ENCODE results near the gene SERPINE1.
A peak's percentile ranks its signal among the peaks of the same experiment; 100 is the strongest.

SERPINE1 gene

DNA sequence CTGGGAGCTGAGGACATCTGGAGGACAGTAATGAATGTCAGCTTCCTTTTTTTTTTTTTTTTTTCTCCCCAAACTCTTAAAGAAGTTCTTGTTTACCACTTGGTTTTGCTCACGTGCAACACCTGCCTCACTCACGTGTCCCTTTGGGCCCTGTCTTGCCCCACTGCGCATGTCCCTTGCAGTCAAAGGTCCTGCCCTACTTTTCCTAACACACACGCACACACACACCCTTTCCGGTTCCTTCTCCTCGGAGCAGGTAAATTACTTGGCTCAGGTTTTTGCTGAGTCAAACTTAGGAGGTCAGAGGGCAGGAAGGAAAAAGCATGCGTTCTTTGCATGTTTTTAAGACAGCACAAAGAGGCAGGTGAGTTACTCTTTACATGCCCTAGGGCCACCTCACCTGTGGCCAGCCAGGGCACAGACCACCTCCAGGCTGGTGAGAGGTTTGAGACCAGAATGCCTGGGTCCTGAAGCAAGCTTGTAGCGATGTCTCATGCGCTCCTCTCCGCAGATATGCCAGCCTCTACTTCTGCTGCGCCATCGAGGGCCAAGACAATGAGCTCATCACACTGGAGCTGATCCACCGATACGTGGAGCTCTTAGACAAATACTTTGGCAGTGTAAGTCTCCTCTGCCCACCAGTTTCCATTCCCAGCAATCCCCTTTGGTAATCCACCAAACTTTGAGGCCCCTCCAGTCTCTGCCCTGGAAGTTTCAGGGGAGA, 30.1 kb downstream of the SERPINE1 start:
- DNase-seq: no peak

DNA sequence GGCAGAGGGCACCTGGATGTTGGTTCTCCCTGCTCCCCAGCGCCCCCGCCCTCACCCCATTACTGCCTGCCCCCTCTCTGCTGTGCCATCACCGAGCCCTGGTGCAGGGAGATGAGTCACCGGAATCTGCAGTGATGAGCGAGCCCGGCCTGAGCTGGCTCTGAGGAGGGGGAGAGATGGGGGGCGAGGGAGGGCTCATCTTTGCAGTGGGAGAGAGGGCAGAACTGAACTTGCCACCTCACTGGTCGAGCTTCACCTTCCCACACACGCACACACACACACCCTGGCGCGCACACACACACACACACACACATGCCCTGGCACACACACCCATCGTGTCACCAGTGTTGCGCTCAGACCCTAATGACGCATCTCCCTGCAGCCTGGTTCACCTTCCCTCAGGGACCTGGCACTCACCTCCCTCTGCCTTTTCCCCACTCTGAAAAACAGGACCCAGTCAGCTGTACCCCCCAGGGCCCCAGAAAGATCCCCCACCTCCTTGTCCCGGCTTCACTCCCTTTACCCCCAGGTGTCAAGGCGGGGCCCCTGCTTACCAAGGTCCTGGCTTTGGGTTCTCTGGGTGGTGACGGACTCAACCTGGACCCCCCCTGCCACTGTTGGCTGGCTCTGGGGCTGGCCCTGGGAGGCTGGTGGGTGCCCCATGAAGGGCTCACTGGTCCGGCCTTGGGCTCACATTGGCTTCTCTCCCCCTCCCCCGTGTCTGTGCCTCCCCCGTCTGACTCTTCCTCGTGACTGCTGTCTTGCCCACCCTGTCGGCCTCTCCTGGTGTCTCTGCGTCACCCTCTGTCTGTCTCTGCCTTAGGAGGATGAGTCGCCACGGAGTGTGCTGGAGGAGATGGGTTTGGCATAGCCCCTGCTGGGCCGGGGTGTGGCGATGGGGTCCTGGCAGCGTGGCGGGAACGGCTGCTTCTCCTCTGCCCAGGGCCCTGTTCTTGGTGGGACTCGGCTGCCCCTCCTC, 33.1 kb downstream of the SERPINE1 start:
- no peak for DNase-seq

DNA sequence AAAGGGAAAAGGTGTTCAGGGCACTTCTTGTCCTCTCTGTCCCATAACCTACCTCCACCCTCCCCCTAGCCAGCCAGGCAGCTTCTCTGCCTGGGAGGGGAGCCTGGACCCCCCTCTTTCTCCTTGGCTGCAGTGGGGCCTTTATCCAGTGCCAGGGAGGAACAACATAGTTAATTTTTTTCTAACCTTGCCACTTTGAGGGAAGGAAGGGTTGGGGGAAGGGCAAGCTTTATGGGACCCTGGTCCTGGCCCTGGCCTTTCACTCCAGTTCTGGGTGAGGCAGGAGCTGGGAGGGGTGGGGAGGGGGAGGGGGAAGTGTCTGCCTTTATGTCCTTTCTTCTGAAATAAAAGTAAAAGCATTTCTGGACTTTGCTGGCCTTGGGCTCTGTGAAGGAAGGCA, 34.0 kb downstream of the SERPINE1 start:
- DNase-seq: no peak

DNA sequence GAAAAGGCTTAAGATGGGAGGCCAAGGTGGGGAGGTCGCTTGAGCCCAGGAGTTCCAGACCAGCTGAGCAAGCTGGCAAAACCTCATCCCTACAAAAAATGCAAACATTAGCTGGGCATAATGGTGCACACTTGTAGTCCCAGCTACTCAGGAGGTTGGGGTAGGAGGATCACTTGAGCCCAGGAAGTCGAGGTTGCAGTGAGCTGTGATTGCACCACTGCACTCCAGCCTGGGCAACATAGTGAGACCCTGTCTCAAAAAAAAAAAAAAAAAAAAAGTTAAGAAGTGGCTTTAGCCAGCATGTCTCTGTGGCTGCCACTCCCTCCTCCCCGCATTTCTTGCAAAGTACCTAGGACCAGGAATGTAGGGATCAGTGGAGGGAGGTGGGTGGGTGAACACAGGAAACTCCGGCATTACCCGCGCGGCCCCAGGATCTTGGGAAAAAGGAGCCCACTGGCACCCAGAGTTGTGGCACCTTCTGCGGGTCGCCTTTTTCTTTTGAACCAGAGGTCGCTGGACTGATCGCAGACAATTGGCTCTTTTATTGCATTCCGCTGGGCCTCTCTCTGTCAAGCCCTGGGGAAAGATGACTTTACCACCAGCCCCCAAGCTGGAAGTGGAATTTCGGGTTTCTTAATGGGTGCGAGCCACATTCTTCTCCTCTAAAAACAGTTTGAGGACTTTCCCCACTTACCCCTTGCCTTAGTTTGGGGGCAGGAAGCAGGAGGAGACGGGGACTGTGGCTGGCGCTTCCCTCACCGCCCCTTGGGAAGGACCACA, 35.0 kb downstream of the SERPINE1 start:
- DNase-seq: no peak

GRCh38 chr7:101162551-101163278, 35.8 kb downstream of the SERPINE1 start:
- DNase-seq: peak; percentile 82

DNA sequence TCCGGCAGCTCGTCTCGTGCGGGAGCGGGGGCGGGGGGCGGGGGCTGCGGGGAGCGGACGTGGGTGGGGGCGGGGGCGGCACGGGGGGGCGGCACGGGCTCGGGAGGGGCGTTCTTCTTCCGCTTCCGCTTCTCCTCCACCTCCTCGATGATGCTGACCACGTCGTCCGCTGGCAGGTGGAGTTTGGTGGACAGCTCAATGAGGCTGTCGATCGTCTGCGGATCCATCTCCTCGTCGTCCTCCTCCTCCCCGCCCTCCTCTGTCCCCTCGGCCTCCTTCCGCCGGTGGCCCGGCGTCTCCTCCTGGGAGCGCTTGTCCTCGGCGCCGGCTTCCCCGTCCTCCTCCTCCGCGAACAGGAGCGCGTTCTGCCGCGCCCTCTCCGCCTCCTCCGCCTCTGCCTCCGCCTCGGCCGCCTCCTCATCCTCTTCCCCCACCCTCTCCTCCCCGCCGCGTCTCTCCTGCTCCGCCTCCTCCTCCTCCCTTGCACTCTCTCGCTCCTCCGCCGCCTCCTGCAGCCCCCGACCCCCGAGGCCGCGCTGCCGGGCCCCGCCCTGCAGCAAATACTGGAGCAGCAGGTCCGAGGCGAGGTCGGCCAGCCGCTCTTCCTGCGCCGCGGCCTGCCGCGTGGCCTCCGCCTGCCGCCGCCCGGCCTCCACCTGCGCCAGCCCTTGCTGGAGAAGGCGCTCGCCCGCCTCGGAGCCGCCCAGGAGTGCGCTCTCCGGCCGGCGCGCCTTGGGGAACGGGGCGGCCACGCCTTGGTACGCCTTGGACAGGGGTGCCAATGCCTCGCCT, 36.6 kb downstream of the SERPINE1 start:
- peak; percentile 82 for DNase-seq

- DNase-seq: no peak
Observed at GRCh38 chr7:101164071-101164840, 37.4 kb downstream of the SERPINE1 start.

DNA sequence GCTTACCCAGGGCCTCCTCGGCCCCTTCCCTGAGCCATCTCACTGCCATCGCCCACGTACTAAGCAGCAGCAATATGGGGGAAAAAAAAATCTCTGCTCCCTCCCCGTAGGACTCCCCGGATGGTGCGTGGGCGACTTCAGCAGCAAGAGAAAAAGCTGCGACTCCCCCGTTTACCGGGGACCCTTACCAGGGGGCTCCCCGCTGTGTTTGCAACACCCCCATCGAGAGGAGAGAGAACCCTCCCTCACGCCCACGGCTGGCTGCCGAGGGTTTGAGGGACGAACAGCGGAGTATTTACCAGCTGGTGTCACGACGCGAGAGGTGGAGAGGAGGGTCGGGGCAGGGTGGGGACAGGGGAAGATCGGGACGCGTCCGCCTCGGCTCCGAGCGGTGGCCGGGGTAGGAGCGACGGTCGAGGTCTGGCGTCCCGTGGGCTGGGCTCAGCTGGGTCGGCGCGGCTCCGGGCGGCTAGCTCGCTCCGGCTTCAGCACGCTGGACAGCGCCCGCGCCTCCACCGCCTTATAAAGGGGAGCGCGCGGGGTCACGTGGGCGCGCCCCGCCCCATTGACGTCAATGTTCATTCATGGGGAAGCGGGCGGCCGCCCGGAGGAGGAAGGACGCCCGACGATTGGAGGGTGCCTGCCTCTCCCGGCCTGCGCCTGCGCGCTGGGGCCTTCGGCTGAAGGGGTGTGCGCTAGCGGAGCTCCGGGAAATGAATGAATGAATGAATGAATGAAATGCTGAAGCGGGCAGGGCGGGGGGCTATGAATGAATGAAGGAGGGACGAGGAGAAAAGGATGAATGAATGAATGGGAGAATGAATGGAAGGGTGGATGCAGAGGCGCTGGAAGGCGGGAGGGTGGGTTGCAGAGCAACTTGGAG, 38.4 kb downstream of the SERPINE1 start, which contains the start of gene VGF:
Gene VGF (minus strand): TSS at position 495 of the 883 bp plus-strand sequence. CDS start 726 bp downstream, outside the sequence.
- peak; percentile 95 for DNase-seq

DNA sequence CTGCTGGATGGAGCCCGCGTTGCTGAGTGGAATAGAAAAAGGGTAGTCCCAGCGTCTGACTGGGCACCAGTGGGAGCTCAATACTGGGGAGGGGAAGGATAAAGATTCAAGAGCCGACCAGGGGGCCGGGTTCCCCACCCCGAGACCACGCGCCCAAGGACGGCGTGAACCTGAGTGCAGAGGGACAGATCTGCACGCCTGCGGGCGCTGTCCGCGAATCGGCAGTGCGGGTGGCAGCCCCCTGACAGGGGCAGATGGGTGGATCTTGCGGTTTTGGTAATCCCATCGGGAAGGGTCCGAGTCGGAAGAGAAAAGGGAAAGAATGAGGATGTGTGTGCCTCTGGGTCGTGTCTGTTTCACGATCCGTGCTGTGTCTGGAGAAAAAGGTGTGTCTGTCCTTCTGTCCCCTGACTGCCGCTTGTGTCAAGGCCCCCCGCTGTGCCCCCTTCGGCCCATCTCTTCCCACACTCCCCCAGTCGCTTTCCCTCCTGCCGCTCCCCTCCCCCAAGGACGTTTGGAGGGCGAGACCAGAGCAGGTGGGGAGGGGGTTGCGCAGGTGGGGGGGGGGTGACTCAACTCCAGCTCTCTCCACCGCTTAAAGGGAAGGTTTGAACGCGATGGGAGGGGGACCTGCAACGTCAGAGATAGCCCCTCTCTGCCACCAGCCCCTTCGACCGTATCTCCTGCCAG, 39.2 kb downstream of the SERPINE1 start:
- DNase-seq: no peak

- DNase-seq: no peak
Observed at GRCh38 chr7:101166648-101166908, 39.7 kb downstream of the SERPINE1 start.

- DNase-seq: no peak
Observed at GRCh38 chr7:101166909-101167644, 40.2 kb downstream of the SERPINE1 start.

GRCh38 chr7:101167645-101168411, 40.9 kb downstream of the SERPINE1 start:
- DNase-seq: no peak

- DNase-seq: no peak
Observed at GRCh38 chr7:101168412-101169049, 41.6 kb downstream of the SERPINE1 start.

DNA sequence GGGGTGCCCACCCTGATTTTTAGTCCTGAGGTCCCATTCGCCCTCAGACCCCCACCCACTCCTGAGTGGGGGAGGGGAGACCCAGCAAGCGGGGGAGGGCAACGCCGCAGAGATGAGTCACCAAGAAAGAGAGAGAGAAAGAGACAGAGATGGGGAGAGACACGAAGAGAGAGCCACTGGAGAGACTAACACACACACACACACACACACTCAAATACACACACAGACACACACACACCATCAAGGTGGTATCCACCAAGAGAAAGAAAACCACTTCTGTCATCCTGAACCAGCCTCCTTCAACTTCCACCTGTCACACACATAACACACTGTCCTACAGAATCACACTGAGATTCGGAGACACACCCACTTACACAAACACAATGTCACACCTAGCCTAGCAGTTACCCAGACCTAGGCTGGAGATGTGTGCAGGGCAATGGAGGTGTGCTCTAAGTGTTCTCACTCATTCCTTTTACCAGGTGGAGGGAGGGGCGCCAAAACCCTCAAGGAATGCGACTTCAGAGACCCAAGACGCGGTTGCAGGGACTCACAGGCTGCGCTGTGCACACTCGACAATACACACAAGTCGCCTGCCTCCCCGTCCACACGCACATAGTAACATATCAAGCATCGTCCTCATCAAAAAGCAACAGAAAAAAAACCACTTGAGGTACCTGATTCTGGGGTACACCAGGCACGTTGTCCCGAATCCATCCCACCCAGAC, 42.4 kb downstream of the SERPINE1 start:
- no peak for DNase-seq

DNA sequence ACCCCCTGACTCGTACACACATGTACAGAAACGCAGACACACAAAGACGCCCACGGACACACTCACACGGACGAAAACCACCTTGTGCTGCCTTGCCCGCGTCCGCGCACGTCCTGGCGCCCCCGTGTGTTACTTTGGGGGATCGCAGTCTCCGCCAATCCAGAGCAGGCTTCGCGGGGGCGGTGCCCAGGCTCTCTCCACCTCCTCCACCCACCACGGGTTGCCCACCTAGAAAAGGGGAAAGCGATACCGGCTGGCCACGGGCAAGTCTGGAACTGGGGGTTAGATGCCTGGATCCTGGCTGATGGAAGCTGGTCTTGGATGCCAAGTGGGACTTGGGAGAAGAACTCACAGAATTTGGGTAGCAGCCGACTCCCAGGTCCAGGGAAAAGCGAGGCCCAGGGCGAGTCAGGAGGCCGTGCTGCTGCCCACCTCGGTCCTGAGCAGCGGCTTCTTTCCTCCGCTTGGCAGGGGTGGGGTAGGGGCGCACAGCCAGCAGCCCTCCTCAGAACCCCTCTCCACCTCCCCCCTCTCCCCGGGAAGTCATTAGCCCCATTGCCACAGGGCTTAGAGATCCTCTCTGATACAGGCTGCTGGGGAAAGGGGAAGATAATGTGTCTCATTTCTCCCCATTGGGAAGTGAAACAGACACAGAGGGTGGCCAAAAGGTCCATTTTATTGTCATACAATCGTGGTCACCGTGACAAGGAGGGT, 43.1 kb downstream of the SERPINE1 start:
- DNase-seq: peak; percentile 69

All from NCI-H1092 treated with DMSO at 0.1 percent for 48 hours (cell line).